Astrocyte of the hippocampus (primary cell): Measurements from ENCODE around the gene FBLN2.

Experiments
- DNase-seq: peaks from one replicate; pipeline ENCODE4 v3.0.0; 2011; ENCODE audit warnings: low read depth, low spot score

Gene FBLN2

GRCh38 chr3:13648060-13649001 lies 99.4 kb downstream of the FBLN2 start:
- DNase-seq: peak; percentile 92

GRCh38 chr3:13650210-13651056 lies 101.5 kb downstream of the FBLN2 start:
- DNase-seq: peak; percentile 87

- DNase-seq: no peak
Measured at GRCh38 chr3:13651057-13651400, 102.1 kb downstream of the FBLN2 start.

GRCh38 chr3:13651775-13652428 lies 103.0 kb downstream of the FBLN2 start:
- DNase-seq: no peak

GRCh38 chr3:13652728-13653127 lies 103.8 kb downstream of the FBLN2 start:
- no peak for DNase-seq

- DNase-seq: peak; percentile 23
Measured at GRCh38 chr3:13653631-13654279, 104.8 kb downstream of the FBLN2 start.

- DNase-seq: peak; percentile 16
Measured at GRCh38 chr3:13654330-13655060, 105.6 kb downstream of the FBLN2 start.

DNA sequence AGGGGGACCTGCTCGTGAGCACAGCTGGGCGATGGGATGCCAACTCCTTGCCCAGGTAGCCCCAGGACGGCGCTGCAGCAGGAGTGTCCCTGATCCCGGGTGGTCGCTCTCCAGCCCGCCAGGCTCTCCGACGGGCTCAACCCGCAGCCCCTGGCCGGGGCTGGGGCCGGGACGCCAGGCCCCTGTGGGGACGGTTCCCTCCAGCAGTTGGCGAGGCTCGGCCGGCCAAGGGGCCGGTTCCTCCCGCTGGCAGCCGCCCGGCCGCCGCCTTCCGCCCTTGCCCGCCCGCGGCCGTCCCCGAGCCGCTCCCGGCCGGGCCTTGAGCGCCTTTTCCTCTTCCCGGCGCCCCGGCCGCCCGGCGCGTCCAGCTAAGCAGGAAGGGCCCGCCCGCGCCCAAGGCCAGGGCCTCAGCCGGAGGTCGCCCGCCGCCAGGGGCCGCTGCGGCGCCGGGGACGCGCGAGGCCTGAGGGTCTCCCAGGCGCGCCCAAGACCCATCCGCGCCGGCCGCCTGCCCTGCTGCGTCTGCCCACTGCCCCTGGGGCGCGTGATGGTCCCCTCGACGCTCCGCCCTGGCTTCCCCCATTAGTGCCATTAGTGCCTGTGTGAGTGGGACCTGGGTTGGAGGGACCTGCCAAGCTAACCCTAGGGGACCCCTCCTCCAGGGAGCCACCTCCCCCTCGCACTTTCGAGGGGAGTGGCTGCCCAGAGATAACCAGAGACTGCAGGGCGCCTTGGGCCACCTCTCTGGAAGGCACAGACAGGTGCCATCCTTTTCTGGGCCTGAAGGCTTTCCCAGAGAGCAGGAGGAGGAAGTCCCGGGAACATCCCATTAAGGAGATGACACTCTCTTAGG lies 106.4 kb downstream of the FBLN2 start:
- DNase-seq: peak; percentile 78

GRCh38 chr3:13656584-13657301 lies 107.8 kb downstream of the FBLN2 start:
- DNase-seq: no peak

GRCh38 chr3:13657660-13658435 lies 108.9 kb downstream of the FBLN2 start:
- peak; percentile 78 for DNase-seq

DNA sequence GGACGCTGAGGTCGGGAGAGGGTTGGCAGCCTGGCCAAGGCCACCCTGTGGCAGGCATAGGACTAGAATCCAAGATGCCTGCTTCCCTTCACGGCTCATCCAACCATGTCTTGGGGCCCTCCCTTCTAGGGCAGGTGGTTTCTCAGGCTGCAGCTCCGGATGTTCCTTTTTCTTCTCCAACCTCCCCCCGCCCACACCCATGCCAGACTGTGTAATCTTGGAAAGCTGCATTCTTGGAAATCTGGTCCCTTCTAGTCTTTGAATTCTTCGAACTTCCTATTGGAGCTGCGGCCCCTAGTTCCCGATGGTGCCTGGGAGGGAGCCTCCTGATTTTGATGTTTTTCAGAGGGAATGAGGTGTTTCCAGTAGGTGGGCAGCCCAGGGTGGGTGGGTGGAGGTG lies 109.8 kb downstream of the FBLN2 start:
- DNase-seq: no peak

- peak; percentile 48 for DNase-seq
Measured at GRCh38 chr3:13659221-13659969, 110.5 kb downstream of the FBLN2 start.

DNA sequence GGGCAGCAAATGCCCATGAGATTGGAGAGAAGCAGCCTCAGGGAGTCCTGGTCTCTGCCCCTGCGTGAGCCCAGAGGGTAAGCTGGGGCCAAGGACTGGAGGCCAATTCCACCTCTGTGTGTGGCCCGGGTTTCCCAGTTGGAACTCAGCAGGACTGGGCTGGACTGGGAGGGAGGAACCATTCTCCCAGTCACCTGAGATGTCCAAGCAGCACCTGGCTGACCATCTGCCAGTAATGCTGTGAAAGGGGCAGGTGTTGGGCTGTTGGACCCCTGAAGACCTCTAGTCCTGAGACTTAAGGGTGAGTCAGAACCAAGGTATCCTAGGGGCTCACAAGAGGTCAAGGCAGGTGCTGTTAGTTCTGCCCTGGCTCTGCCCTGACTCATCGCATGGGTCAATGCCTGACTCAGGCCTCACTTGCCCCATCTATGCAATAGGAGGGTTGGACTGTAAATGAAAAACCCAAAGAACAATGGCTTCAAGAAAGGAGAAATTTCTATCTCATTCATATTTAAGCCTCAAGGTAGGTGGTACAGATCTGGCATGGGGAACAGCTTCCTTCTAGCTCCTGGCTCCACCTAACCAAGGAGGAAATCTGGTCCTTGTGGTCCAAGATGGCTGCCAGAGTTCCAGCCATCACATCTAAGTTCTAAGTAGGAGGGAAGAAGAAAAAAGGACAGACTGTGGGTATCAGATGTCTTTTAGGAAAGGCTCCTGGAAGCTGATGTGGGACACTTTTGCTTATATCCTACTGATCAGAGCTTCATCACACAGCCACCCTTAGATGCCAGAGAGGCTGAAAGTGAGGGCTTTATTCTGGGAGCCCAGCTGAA lies 111.3 kb downstream of the FBLN2 start:
- no peak for DNase-seq

- DNase-seq: no peak
Measured at GRCh38 chr3:13661121-13661520, 112.2 kb downstream of the FBLN2 start.

- no peak for DNase-seq
Measured at GRCh38 chr3:13662238-13662847, 113.4 kb downstream of the FBLN2 start.

GRCh38 chr3:13663781-13664535 lies 115.0 kb downstream of the FBLN2 start:
- no peak for DNase-seq
